ENCODE measurements around the gene GNG7. TPM values are rescaled to one million over a fixed set of nuclear protein-coding genes. Genes with fewer than 3 reads are reported as not detected.

Gene GNG7
- total and polyA plus RNA-seq, 10 of the 15 experiments (the other 5 are each of a cell fraction or from before 2014, with no cell fraction given), result 1.9 to 13.6 (median 6.5) TPM

DNA sequence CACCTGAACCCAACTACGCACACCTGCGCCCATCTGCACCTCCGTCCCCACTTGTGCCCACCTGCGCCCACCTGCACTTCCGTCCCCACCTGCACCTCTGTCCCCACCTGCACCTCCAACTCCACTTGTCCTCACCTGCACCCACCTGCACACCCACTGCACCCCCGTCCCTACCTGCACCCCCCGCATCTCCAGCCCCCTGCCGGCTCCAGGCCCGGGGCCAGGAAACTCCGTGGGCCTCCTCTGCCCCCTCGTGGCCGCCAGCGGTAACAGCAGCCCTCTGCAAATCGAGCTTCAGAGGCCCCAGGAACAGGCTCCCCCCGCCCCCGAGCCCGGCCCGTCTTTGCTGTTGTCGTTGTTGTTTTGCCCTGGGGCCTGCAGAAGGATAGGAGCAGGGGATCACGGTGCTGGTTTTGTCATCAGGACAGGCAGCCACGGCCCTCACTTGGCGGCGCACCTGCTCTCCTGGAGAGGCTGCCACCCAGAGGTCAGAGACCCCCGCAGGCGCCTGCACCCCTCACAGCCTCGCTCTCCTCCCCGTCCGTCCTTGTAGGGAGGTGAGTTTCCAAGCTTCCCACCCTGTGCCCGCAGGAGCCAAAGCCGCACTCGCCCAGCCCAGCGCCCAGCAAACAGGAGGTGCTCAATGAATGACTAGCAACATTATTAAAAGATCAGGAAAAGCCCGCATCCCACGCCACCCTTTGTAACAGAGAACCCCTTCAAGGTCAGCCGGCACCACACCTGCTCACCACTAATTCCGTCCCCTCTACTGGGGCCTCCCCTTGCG is 65.4 kb downstream of the GNG7 start:
- Histone ChIP-seq H3K36me3 (ENCODE audit: control insufficient read depth in 2 of 2, insufficient read depth in 2 of 2, low read length in 1 of 2) (no peaks in the 10 kb centered on the region), H2AFZ (ENCODE audit: control insufficient read depth, low read depth, low read length) (no peak overlapping the region; the same call in 1 of the 2 replicates), H3K4me3 (no peak overlapping the region), H3K79me2 (ENCODE audit: control insufficient read depth, insufficient read depth, low read length) (no peaks in the 10 kb centered on the region; the same call in none of the 2 replicates), H3K9me3 (replicated peaks; ENCODE audit: control insufficient read depth, insufficient read depth, low read length) (no peaks in the 10 kb centered on the region), H3K27ac (ENCODE audit: control insufficient read depth, insufficient read depth) (no peak overlapping the region), H3K4me1 (ENCODE audit: control insufficient read depth, insufficient read depth, low read length) (peaks cover 26% of the 10 kb centered on the region), H3K9ac (ENCODE audit: control insufficient read depth, insufficient read depth, low read length) (no peak overlapping the region), H3K4me2 (ENCODE audit: control insufficient read depth, insufficient read depth) (peak overlapping the region; percentile 51), H3K27me3 (replicated peaks in 1 of 2; ENCODE audit: control insufficient read depth in 2 of 2, insufficient read depth in 2 of 2, low read length in 1 of 2) (no peaks in the 10 kb centered on the region), H4K20me1 (ENCODE audit: control insufficient read depth, insufficient read depth) (no peaks in the 10 kb centered on the region)
- FAIRE-seq (peak; percentile 23), ATAC-seq (peak; percentile 83), DNase-seq (ENCODE audit: low read depth, low spot score) (no peak)
- 7% methylated on average over 37 of the region's 37 CpGs for WGBS (ENCODE audit: insufficient coverage, insufficient replicate concordance, low lambda C conversion rate, missing lambda C conversion rate)
- ChIA-PET SMC1A (ENCODE audit: uncharacterized antibody, unreplicated experiment) (interaction anchor here (0.5 to 2.1 kb wide), 15 partner anchors 13 to 399 kb away, joined by 3 to 26 read pairs (median 5); partner anchors contain the start of gene GADD45B), CTCF (interaction anchor here (0.6 to 9.0 kb wide), 25 partner anchors 11 to 493 kb away, joined by 3 to 318 read pairs (median 4); partner anchors contain the start of genes GADD45B, LMNB2 and TIMM13), POLR2A (interaction anchor here (0.6 to 2.3 kb wide), 7 partner anchors 13 to 163 kb away, joined by 3 to 7 read pairs (median 5); partner anchors contain the start of gene GADD45B), RAD21 (ENCODE audit: unreplicated experiment) (interaction anchor here (0.6 to 3.1 kb wide), 24 partner anchors 10 to 479 kb away, joined by 3 to 46 read pairs (median 5); partner anchors contain the start of genes GADD45B and LMNB2)
- intact Hi-C loops (cut with micrococcal nuclease; ENCODE audit: unreplicated experiment), result loop anchor here (1.0 kb wide), 1 partner anchor 24 kb away; no protein-coding TSS in a partner anchor
- in situ Hi-C loops (cut with MboI), result no loop called here
- BruUV-seq (replicated peaks), result no TSS peak
- TF ChIP-seq SIX5 (IDR thresholded peaks at IDR 0.05; ENCODE audit: low read depth, low read length, severe bottlenecking) (no peak), NR2F1 (conservative IDR thresholded peaks at IDR 0.05) (peak; percentile 50), SMARCA5 (IDR thresholded peaks at IDR 0.05) (0 out of 2 replicates have a peak, but pooled peaks have one; percentile 13), POU2F2 (IDR thresholded peaks at IDR 0.05; ENCODE audit: borderline replicate concordance, low read depth, low read length) (0 out of 3 replicates have a peak, but pooled peaks have one; percentile 51), MYB (IDR thresholded peaks at IDR 0.05; ENCODE audit: borderline replicate concordance, low read depth, low read length) (no peak), PBX3 (IDR thresholded peaks at IDR 0.05; ENCODE audit: insufficient replicate concordance, low read depth, low read length) (no peak), BRCA1 (IDR thresholded peaks at IDR 0.05; ENCODE audit: low read depth, low read length) (no peak), ZNF622 (IDR thresholded peaks at IDR 0.05) (no peak), NFIC (IDR thresholded peaks at IDR 0.05; ENCODE audit: low read depth, low read length) (no peak), TCF3 (IDR thresholded peaks at IDR 0.05; ENCODE audit: borderline replicate concordance, insufficient read depth, low read depth, low read length) (0 out of 2 replicates have a peak, but pooled peaks have one; percentile 29), HDGF (IDR thresholded peaks at IDR 0.05) (0 out of 2 replicates have a peak, but pooled peaks have one; percentile 45), RAD21 (IDR thresholded peaks at IDR 0.05; ENCODE audit: insufficient read depth, low read depth, low read length) (peak; percentile 95), SIN3A (IDR thresholded peaks at IDR 0.05; ENCODE audit: low read depth, low read length) (0 out of 2 replicates have a peak, but pooled peaks have one; percentile 28)
- TF ChIP-seq, protein P1, sequence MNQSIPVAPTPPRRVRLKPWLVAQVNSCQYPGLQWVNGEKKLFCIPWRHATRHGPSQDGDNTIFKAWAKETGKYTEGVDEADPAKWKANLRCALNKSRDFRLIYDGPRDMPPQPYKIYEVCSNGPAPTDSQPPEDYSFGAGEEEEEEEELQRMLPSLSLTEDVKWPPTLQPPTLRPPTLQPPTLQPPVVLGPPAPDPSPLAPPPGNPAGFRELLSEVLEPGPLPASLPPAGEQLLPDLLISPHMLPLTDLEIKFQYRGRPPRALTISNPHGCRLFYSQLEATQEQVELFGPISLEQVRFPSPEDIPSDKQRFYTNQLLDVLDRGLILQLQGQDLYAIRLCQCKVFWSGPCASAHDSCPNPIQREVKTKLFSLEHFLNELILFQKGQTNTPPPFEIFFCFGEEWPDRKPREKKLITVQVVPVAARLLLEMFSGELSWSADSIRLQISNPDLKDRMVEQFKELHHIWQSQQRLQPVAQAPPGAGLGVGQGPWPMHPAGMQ (IDR thresholded peaks at IDR 0.05; ENCODE audit: borderline replicate concordance), result no peak
- TF ChIP-seq, protein P2, sequence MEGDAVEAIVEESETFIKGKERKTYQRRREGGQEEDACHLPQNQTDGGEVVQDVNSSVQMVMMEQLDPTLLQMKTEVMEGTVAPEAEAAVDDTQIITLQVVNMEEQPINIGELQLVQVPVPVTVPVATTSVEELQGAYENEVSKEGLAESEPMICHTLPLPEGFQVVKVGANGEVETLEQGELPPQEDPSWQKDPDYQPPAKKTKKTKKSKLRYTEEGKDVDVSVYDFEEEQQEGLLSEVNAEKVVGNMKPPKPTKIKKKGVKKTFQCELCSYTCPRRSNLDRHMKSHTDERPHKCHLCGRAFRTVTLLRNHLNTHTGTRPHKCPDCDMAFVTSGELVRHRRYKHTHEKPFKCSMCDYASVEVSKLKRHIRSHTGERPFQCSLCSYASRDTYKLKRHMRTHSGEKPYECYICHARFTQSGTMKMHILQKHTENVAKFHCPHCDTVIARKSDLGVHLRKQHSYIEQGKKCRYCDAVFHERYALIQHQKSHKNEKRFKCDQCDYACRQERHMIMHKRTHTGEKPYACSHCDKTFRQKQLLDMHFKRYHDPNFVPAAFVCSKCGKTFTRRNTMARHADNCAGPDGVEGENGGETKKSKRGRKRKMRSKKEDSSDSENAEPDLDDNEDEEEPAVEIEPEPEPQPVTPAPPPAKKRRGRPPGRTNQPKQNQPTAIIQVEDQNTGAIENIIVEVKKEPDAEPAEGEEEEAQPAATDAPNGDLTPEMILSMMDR (IDR thresholded peaks at IDR 0.05 in 2 of 3, conservative IDR thresholded peaks at IDR 0.05 in 1 of 3; ENCODE audit: control insufficient read depth in 2 of 3, extremely low read depth in 1 of 3, insufficient read depth in 1 of 3, low read depth in 3 of 3, low read length in 3 of 3), result peak; percentile 82 to 97 (median 88)
- TF ChIP-seq, protein P3, sequence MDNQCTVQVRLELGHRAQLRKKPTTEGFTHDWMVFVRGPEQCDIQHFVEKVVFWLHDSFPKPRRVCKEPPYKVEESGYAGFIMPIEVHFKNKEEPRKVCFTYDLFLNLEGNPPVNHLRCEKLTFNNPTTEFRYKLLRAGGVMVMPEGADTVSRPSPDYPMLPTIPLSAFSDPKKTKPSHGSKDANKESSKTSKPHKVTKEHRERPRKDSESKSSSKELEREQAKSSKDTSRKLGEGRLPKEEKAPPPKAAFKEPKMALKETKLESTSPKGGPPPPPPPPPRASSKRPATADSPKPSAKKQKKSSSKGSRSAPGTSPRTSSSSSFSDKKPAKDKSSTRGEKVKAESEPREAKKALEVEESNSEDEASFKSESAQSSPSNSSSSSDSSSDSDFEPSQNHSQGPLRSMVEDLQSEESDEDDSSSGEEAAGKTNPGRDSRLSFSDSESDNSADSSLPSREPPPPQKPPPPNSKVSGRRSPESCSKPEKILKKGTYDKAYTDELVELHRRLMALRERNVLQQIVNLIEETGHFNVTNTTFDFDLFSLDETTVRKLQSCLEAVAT (IDR thresholded peaks at IDR 0.05), result peak; percentile 47; the same call in 1 of the 2 replicates

Data from GM12878 (cell line).